ENCODE data around the gene NEXMIF.
A peak's percentile ranks its signal among the peaks of the same experiment; 100 is the strongest.
"Not testable (repeated sequence)": the region's sequence is repeated elsewhere in the genome, so short reads cannot be mapped to it uniquely, and the experiment has no call there.

Gene NEXMIF

GRCh38 chrX:74925225-74926088 lies at the start of gene NEXMIF:
Gene NEXMIF (minus strand): TSS chrX:74925452.
- DNase-seq = peak; percentile 19

GRCh38 chrX:74961962-74962361 lies 36.7 kb upstream of the NEXMIF start:
- not testable (repeated sequence) for DNase-seq

DNA sequence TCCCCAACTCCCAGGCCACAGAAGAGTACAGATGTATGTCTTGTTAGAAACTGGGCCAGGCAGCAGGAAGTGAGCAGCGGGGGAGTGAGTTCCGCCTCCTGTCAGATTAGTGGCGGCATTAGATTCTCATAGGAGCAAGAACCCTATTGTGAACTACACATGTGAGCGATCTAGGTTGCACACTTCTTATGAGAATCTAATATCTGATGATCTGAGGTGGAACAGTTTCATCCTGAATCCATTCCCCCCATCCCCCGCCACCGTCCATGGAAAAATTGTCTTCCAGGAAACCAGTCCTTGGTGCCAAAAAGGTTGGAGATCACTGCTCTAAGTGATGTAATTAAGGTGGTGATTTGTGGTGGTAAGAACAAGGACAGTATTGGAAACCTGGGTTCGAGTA lies 24.5 kb upstream of the NEXMIF start:
- no peak for DNase-seq

- no peak for DNase-seq
These were observed 15.2 kb upstream of the NEXMIF start for GRCh38 chrX:74940414-74940813.

DNA sequence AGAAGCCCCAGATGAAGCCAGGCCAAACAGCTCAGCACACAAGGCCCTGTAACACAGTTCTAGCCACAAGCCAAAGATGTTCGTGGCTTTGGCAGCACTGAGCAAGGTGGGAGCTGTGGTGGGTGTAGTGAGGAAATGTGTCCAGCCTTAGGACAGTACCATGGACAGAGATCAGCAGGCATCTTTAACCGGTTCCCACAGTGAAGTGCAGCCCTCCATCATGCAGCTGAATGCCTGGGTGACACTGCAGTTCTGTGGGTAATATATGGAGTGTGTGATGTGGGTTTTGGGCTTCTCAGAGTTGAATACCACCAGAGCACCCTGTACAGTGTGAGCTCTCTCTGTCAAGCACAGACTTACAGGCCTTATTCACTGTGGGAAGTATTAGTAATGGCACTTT lies 6.0 kb upstream of the NEXMIF start:
- DNase-seq = no peak

GRCh38 chrX:74924449-74925224 lies 615 bp downstream of the NEXMIF start:
- peak; percentile 24 for DNase-seq

DNA sequence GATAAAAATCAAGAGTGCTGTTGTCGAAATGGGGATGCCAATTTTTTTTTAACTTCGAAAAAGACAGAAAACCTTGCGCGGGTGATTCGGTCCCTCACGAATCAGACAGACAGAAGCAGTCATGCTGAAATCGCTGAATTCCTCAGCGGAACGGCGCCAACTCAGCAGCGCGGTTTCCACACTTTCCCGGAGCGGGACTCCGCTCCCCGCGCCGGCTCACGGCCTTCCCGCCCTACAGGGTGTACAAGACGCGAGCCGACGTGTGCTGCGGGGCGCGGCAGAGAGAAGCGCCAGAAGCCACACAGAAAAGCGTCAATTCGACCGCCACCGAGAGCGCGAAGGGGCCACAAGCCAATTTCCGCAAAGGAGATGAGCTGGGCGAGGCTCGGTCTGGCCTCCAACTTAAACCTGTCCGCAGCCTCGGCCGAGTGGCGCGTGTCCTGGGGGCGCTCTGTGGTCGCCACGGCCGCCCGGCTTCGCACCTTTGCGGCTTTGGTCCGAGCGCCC lies 1.3 kb downstream of the NEXMIF start:
- DNase-seq = peak; percentile 5

DNA sequence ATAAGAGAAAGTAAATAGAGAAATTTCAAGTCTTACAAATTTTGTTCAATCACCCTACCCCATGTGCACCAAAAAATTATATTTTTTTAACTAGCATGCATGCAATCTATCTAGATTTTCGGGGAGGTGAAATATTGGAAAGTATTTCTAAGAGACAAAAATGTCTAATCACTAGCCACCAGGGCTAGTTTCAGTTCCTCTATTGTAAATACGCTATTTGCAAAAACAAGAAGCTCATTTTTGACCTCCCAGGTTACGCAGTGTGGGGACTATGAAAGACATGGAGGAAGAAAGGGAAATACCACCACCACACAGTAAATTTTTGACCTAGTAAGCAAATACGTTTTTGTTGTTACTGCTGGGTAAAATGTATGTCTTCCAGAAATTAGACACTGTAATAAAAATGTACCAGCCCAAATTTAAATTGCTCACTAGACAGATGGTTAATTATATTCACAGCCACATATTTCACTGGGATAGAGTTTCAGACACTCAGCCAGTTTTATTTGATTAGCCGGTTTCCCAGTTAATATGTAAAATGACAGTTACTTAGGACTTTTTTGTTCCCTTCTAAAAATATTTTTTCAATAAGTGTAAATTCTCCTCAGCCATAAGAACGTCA lies 2.2 kb downstream of the NEXMIF start:
- DNase-seq = no peak

DNA sequence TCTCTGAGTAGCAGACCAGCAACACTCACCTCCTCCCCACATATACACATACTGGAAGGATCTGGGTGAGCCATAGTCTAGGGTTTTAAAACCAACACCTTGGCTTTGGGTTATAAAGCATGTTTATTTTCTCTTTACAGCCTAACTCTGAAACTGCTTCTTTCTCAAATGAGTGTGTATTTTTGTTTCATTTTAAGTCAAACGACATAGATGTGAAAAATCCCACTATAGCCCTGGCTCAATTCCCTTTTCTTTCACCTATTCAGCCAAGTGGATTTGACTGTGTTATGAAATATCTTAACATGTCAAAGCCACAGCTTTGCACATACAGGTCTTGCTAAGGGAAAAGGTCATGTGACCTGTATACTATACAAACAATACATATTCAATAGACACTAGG lies 13.8 kb downstream of the NEXMIF start:
- DNase-seq = no peak

DNA sequence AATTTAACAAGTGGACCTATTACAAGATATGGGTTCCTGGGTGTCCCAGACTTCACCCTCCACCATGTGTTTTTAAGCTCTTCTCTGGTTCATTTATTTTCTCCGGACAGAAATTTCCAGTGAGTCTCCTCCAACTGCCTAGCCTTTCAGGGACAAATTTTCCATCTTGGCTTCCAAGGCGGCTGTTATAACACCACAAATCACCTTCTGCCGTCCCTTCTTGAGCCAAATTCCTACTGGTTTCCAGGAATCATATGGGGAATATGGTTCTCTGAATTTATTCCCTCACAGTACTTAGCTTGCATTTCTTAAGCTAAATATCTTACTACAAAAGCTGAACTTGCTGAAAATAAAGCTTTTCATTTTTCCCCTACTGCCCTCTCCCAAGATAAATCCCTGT lies 18.8 kb downstream of the NEXMIF start:
- no peak for DNase-seq

DNA sequence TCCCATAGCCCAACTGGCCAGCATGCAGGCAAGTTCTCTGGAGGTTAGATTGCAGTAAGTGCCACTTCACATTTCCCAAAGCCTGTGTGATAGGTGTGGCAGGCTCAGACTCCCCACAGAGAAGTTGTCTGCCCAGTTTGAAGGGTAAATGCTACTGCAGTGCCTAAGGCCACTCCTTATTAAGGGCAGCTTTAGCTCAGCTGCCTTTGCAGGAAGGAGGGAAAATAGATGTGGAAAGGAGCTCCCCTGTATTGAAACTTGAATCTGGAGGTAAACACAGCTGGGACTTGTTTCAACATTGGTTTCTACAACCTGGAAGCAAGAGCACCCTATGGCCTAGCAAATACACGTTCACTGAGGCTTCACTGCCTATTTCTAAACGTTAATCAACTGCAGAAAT lies 22.4 kb downstream of the NEXMIF start:
- DNase-seq = no peak

- DNase-seq = no peak
These were observed 32.7 kb downstream of the NEXMIF start for GRCh38 chrX:74892561-74892960.

GRCh38 chrX:74890676-74891430 lies 34.4 kb downstream of the NEXMIF start:
- DNase-seq = no peak

DNA sequence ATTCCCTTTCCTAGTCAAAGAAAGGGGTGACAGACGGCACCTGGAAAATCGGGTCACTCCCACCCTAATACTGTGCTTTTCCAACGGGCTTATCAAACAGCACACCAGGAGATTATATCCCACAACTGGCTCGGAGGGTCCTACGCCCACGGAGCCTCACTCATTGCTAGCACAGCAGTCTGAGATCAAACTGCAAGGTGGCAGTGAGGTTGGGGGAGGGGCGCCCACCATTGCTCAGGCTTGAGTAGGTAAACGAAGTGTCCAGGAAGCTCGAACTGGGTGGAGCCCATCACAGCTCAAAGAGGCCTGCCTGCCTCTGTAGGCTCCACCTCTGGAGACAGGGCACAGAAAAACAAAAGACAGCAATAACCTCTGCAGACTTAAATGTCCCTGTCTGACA lies 42.9 kb downstream of the NEXMIF start:
- DNase-seq = not testable (repeated sequence)

DNA sequence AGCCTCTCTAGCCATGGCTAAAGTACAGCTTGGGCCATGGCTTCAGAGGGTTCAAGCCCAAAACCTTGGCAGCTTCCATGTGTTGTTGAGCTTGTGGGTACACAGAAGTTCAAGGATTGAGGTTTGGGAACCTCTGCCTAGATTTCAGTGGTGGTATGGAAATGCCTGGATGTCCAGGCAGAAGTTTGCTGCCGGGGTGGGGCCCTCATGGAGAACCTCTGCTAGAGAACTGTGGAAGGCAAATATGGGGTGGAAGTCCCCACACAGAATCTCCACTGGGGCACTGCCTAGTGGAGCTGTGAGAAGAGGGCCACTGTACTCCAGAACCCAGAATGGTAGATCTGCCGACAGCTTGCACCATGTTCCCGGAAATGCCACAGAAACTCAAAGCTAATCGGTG lies 59.5 kb downstream of the NEXMIF start:
- no peak for DNase-seq

- no peak for DNase-seq
These were observed 72.0 kb downstream of the NEXMIF start for GRCh38 chrX:74853255-74853654.

DNA sequence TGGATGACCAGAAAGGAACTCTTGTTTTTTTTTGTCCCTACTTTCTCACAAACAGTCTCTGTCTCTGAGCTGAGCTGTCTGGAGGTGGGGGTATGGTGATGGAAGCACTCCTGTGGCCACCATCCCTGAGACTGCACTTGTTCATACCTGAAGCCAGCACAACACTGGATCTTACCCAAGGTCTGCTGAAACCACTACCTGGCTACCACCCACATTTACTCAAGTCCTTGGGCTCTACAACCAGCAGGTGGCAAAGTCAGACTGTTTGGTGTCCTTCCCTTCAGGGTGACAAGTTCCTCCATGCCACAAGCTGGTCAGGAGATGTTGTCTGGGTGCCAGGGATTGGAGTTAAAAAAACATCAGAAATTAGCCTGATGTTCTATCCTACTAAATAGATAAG lies 89.7 kb downstream of the NEXMIF start:
- DNase-seq = no peak

DNA sequence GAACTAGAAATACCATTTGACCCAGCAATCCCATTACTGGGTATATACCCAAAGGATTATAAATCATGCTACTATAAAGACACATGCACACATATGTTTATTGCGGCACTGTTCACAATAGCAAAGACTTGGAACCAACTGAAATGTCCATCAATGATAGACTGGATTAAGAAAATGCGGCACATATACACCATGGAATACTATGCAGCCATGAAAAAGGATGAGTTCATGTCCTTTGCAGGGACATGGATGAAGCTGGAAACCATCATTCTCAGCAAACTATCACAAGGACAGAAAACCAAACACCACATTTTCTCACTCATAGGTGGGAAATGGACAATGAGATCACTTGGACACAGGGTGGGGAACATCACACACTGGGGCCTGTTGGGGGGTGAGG lies 105.5 kb downstream of the NEXMIF start:
- DNase-seq = not testable (repeated sequence)

- no peak for DNase-seq
These were observed 110.6 kb downstream of the NEXMIF start for GRCh38 chrX:74814681-74815080.

GRCh38 chrX:74804574-74804973 lies 120.7 kb downstream of the NEXMIF start:
- no peak for DNase-seq

DNA sequence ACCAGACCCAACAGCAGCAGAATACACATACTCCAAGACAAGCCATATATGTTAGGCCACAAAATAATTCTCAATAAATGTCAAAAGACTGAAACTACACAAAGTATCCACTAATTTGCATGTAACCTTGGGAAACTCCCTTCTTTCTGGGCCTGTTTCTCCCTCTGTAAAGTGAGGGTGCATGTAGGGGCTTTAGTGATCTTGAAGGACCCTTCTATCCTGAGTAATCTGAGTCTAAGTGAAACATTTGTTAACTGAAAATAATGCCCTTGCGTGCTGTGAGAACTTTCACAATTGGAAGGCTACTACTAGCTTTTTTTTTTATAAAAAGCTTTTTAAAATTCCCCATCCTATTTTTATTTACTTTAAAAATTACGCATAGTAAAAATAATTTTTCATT lies 125.2 kb downstream of the NEXMIF start:
- DNase-seq = no peak

DNA sequence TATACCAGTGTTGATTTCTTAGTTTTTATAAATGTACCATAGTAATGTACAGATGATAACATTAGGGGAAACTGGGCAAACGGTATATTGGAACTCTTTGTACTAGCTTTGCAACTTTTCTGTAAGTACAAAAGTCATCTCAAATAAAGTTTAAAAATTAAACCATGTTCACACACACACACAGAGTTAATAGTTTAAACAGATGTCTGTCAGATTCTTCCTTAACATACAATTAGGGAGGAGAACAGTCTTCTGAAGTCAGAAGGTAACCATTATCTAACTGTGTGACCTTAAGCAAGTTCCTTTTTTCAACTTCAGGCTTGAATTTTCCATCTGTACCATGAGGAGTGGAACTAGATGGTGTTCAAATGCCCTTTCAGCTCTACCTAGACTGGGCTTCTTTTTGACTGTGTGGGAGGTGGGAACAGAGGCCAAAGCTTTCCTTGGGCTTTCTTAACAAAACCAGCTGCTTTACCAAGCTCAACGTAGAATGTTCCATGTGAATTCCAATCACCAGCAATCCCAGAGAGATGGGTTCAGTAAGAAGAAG lies 127.8 kb downstream of the NEXMIF start:
- DNase-seq = no peak

All from CD4-positive, alpha-beta T cell treated with Interleukin-12 subunit alpha and Interleukin-12 subunit beta, for 1 hour (primary cell).